ENCODE data around the gene ACSL5. TPM values are rescaled to one million over a fixed set of nuclear protein-coding genes. Genes with fewer than 3 reads are reported as not detected.
"Not testable (repeated sequence)": the region's sequence is repeated elsewhere in the genome, so short reads cannot be mapped to it uniquely, and the experiment has no call there.

Gene ACSL5
- total RNA-seq, 2 experiments from 2014 or later = 22.1 to 22.9 TPM

DNA sequence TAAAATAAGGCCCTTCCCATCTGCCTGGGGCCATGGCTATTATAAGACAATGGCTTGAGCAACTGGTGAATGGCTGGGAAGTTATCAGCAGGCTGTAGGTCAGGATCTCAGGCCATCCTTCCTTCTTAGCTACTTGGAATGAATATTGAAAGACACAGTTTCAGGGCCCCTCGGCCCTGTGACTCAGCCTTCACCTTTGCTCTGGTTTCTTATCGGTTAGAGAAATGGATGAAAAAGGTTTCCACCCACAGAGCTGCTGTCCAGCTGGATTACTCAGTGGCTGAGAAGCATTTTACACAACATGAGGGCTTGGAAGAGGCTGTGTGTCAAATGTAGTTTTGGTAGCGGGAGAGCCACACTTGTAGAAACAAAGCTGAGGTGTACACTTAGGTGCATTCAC, 9.4 kb downstream of the ACSL5 start:
- H3K36me3 Mint-ChIP-seq (ENCODE audit: low read depth) = peaks cover 32% of the 10 kb centered on the region
- peaks cover 80% of the 10 kb centered on the region for H3K4me1 Mint-ChIP-seq (ENCODE audit: low read depth)
- intact Hi-C loops (cut with micrococcal nuclease) = loop anchor here (10.0 kb wide), 1 partner anchor 601 kb away; no protein-coding TSS in a partner anchor
- no peaks in the 10 kb centered on the region for H3K9me3 Mint-ChIP-seq
- DNase-seq = peak; percentile 29
- H3K4me3 Mint-ChIP-seq = no peak overlapping the region
- CTCF ChIA-PET = interaction anchor here (0.6 to 0.9 kb wide), 2 partner anchors 8 to 1137 kb away, joined by 3 to 4 read pairs; no protein-coding TSS in a partner anchor
- no peak overlapping the region for H3K27ac Mint-ChIP-seq
- H3K27me3 Mint-ChIP-seq (ENCODE audit: low read depth) = no peaks in the 10 kb centered on the region

GRCh38 chr10:112384141-112384540, 10.2 kb downstream of the ACSL5 start:
- H3K9me3 Mint-ChIP-seq = no peaks in the 10 kb centered on the region
- peaks cover 81% of the 10 kb centered on the region for H3K4me1 Mint-ChIP-seq (ENCODE audit: low read depth)
- no peak for DNase-seq
- CTCF ChIA-PET = interaction anchor here (0.9 to 1.7 kb wide), 2 partner anchors 8 to 9 kb away, joined by 3 to 4 read pairs; no protein-coding TSS in a partner anchor
- peak overlapping the region; percentile 14 for H3K27ac Mint-ChIP-seq
- intact Hi-C loops (cut with micrococcal nuclease) = loop anchor here (10.0 kb wide), 1 partner anchor 601 kb away; no protein-coding TSS in a partner anchor
- H3K27me3 Mint-ChIP-seq (ENCODE audit: low read depth) = no peaks in the 10 kb centered on the region
- peaks cover 30% of the 10 kb centered on the region for H3K36me3 Mint-ChIP-seq (ENCODE audit: low read depth)
- no peak overlapping the region for H3K4me3 Mint-ChIP-seq

DNA sequence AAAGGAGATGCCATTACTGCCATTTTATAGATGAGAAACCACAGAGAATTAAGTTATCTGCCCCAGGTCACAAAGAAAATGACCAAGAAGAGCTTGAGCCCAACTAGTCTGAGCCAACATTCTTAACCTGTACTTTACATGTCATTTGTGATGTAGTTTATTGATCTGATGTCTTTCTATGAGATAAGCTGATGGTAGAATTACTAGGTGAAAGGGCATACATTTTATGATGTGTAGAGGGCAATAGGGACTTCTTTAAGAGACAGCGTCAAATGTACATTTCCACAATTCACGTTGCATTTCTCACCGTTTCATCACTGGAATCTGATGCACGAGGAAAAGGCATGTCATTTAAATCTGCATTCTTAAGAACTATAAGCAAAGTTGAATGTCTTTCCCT, 11.3 kb downstream of the ACSL5 start:
- peaks cover 83% of the 10 kb centered on the region for H3K4me1 Mint-ChIP-seq (ENCODE audit: low read depth)
- H3K9me3 Mint-ChIP-seq = no peaks in the 10 kb centered on the region
- no peaks in the 10 kb centered on the region for H3K27me3 Mint-ChIP-seq (ENCODE audit: low read depth)
- peaks cover 26% of the 10 kb centered on the region for H3K36me3 Mint-ChIP-seq (ENCODE audit: low read depth)
- H3K4me3 Mint-ChIP-seq = no peak overlapping the region
- intact Hi-C loops (cut with micrococcal nuclease) = loop anchor here (5.0 to 10.0 kb wide), 4 partner anchors 142 to 1577 kb away; no protein-coding TSS in a partner anchor
- CTCF ChIA-PET = interaction anchor here (1.2 to 1.7 kb wide), 3 partner anchors 9 to 87 kb away, joined by 3 to 7 read pairs (median 3); no protein-coding TSS in a partner anchor
- DNase-seq = no peak
- H3K27ac Mint-ChIP-seq = no peak overlapping the region

- CTCF ChIA-PET = interaction anchor here (0.7 to 1.9 kb wide), 2 partner anchors 12 to 23 kb away, joined by 3 to 5 read pairs; no protein-coding TSS in a partner anchor
- intact Hi-C loops (cut with micrococcal nuclease) = loop anchor here (2.0 to 10.0 kb wide), 5 partner anchors 59 to 1574 kb away; partner anchors contain the start of genes VTI1A and ZDHHC6
- H3K9me3 Mint-ChIP-seq; H3K4me3 Mint-ChIP-seq; H3K36me3 Mint-ChIP-seq (ENCODE audit: low read depth); DNase-seq; H3K27ac Mint-ChIP-seq; H3K27me3 Mint-ChIP-seq (ENCODE audit: low read depth): not testable (repeated sequence)
- peaks cover 72% of the 10 kb centered on the region for H3K4me1 Mint-ChIP-seq (ENCODE audit: low read depth)
These were observed 14.1 kb downstream of the ACSL5 start for GRCh38 chr10:112388056-112388455.

DNA sequence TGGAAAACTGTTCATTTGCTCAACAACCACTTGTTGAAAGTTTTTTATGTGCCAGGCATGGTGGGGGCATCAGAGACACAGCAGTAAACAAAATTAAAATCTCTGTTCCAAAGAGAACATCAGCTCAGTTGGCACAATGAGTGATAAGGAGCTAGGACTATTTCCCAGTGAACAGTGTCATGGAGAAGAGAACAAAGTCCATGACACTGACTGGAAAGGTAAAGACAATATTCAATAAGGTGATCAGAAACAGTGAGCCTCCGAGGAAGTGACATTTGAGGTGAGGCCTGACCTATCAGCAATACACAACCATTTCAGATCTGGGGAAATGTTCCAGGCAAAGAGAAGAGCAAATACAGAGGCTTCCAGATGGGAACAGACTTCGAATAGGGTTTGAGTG, 14.6 kb downstream of the ACSL5 start:
- no peaks in the 10 kb centered on the region for H3K9me3 Mint-ChIP-seq
- peak overlapping the region; percentile 85 for H3K27ac Mint-ChIP-seq
- peaks cover 73% of the 10 kb centered on the region for H3K4me1 Mint-ChIP-seq (ENCODE audit: low read depth)
- no peak for DNase-seq
- intact Hi-C loops (cut with micrococcal nuclease) = loop anchor here (2.0 to 10.0 kb wide), 5 partner anchors 58 to 1574 kb away; partner anchors contain the start of genes VTI1A and ZDHHC6
- peaks cover 7% of the 10 kb centered on the region for H3K36me3 Mint-ChIP-seq (ENCODE audit: low read depth)
- CTCF ChIA-PET = interaction anchor here (1.9 to 2.4 kb wide), 2 partner anchors 14 to 24 kb away, joined by 5 to 8 read pairs; no protein-coding TSS in a partner anchor
- no peak overlapping the region for H3K4me3 Mint-ChIP-seq
- no peaks in the 10 kb centered on the region for H3K27me3 Mint-ChIP-seq (ENCODE audit: low read depth)

DNA sequence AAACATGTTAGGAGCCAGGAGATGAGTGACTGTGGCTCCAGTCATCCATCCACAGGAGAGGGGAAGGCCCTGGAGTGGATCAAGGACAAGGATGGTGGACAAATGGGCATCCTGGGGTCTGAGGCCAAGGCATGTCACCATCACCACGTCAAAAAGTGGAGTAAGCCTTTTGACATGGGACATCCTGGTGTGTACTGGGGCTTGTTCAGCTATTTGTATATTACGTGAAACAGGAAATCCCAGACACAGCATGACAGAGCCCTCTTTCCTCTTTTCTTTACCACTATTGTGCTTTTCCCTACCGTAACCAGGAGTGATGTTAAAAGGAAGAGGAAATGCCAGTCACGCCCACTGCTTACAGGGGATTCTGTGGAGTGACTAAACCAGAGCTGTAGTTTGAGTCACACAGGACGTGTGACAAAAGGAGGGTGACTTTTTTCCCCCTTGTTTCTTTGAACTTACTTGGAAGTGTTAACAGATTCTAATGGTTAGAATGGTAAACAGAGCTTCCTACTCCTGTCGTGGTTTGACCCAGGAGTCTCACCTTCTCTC, 15.4 kb downstream of the ACSL5 start:
- H3K4me3 Mint-ChIP-seq = peak overlapping the region; percentile 32
- intact Hi-C loops (cut with micrococcal nuclease) = loop anchor here (1.0 to 10.0 kb wide), 9 partner anchors 13 to 1615 kb away; partner anchors contain the start of genes GPAM, VTI1A and ZDHHC6
- H3K27ac Mint-ChIP-seq = peak overlapping the region; percentile 85
- H3K9me3 Mint-ChIP-seq = no peaks in the 10 kb centered on the region
- H3K36me3 Mint-ChIP-seq (ENCODE audit: low read depth) = peaks cover 6% of the 10 kb centered on the region
- CTCF ChIA-PET = interaction anchor here (0.8 to 2.4 kb wide), 3 partner anchors 15 to 82 kb away, joined by 3 to 8 read pairs (median 4); no protein-coding TSS in a partner anchor
- H3K27me3 Mint-ChIP-seq (ENCODE audit: low read depth) = no peaks in the 10 kb centered on the region
- H3K4me1 Mint-ChIP-seq (ENCODE audit: low read depth) = peaks cover 70% of the 10 kb centered on the region
- peak; percentile 90 for DNase-seq

DNA sequence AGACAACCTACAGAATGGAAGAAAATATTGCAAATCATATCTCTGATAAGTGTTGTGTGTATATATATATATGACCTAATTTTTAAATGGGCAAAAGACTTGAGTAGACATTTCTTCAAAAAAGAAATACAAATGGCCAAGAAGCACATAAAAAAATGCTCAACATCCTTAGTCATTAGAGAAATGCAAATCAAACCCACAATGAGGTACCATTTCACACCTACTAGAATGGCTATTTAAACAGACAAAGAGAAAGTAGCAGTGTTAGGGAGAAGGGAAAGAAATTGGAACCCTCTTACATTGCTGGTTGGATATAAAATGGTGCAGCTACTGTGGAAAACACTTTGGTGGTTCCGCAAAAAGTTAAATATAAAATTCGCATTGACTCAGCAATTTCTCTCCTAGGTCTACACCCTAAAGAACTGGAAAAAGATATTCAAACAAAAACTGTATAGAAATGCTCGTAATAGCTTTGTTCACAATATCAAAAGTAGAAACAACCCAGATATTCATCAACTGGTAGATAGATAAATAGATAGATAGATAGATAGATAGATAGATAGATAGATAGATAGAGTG, 16.3 kb downstream of the ACSL5 start:
- Mint-ChIP-seq H3K4me1 (ENCODE audit: low read depth) (peaks cover 63% of the 10 kb centered on the region), H3K27me3 (ENCODE audit: low read depth) (no peaks in the 10 kb centered on the region), H3K27ac (no peak overlapping the region), H3K9me3 (no peaks in the 10 kb centered on the region), H3K4me3 (no peak overlapping the region), H3K36me3 (ENCODE audit: low read depth) (peaks cover 3% of the 10 kb centered on the region)
- no peak for DNase-seq
- intact Hi-C loops (cut with micrococcal nuclease) = no loop called here
- CTCF ChIA-PET = interaction anchor here (0.8 to 2.4 kb wide), 3 partner anchors 16 to 82 kb away, joined by 3 to 8 read pairs (median 4); no protein-coding TSS in a partner anchor

GRCh38 chr10:112393341-112393740, 19.4 kb downstream of the ACSL5 start:
- Mint-ChIP-seq H3K27me3 (ENCODE audit: low read depth) (no peaks in the 10 kb centered on the region), H3K4me3 (no peak overlapping the region), H3K27ac (peak overlapping the region; percentile 50), H3K36me3 (ENCODE audit: low read depth) (peaks cover 3% of the 10 kb centered on the region), H3K9me3 (no peaks in the 10 kb centered on the region), H3K4me1 (ENCODE audit: low read depth) (peaks cover 35% of the 10 kb centered on the region)
- CTCF ChIA-PET = no interaction called here
- DNase-seq = no peak
- intact Hi-C loops (cut with micrococcal nuclease) = no loop called here

DNA sequence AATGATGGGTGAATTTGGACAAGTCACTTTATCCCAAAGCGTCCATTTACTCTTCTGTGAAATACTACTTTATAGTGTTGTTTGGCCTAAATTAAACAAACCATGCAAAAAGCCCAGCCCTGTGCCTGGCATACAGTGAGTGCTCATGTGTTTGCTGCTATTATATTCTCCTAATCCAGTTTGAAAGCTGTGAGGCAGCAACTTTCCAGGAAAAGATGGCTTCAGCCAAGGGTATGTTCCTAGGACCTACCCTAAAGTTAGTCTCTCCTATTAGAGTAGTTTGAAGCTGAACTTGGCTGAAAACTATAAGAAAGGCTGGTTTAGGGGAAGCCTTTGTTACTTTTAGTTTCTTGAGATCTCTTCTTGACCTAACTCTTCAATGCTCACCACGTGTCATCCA, 19.9 kb downstream of the ACSL5 start:
- peaks cover 6% of the 10 kb centered on the region for H3K36me3 Mint-ChIP-seq (ENCODE audit: low read depth)
- no peak overlapping the region for H3K27ac Mint-ChIP-seq
- no peaks in the 10 kb centered on the region for H3K9me3 Mint-ChIP-seq
- no peaks in the 10 kb centered on the region for H3K27me3 Mint-ChIP-seq (ENCODE audit: low read depth)
- intact Hi-C loops (cut with micrococcal nuclease) = no loop called here
- H3K4me1 Mint-ChIP-seq (ENCODE audit: low read depth) = peaks cover 30% of the 10 kb centered on the region
- CTCF ChIA-PET = no interaction called here
- no peak for DNase-seq
- H3K4me3 Mint-ChIP-seq = no peak overlapping the region

DNA sequence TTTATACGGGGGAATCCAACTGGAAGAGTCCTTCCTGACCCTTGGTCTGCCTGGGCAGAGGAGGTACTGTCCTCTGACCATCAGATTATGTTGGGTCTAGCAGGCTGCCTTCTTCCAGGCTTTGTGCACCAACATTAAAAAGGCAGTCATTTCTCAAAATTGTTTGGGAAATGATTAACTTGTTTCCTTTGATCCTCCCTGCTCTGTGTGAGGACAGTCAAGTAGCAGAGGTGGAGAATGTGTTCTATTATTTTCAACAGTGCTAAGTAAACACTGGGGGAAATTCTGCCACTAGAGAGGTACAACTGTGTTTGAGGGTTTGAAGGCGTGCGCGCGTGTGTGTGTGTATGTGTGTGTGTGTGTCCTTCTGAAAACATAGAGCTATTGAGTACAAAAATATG, 20.6 kb downstream of the ACSL5 start:
- CTCF ChIA-PET = no interaction called here

DNA sequence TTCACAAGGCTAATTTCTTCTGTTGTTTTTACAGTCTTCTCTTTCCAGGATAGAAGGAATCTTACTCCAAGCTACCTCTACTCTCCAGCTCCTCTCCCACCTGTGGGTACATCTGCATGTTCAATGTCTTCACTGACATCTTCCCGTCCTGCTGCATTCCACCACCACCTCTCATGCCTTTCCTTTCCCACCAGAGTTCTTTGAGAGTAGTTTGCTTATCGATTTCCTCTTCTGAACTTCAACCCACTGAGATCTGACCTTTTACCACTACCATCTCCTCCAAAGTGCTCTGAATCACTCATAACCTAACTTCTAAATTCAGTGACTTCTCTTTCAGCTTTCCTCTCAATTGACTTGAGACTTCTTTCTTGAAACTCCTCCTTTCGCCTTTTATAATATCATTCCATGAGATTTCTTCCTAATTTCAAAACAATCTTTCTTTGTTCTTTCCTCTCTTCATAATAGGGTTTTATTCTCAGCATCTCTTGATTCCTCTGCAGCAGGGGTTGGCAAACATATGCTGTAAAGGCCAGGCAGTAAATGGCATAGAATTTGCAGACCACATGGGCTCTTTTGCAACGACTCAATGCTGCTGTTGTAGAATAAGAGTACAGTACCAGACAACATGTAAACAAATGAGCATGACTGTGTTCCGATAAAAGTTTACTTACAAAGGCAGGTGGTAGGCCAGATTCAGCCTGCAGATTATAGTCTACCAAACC, 22.1 kb downstream of the ACSL5 start:
- CTCF ChIA-PET = interaction anchor here (0.7 to 1.2 kb wide), 4 partner anchors 17 to 87 kb away, joined by 3 to 5 read pairs (median 4); no protein-coding TSS in a partner anchor

More for the DNA sequence above, 20.6 kb downstream of the ACSL5 start:
- no peaks in the 10 kb centered on the region for H3K27me3 Mint-ChIP-seq (ENCODE audit: low read depth)
- H3K4me1 Mint-ChIP-seq (ENCODE audit: low read depth) = peaks cover 24% of the 10 kb centered on the region
- H3K36me3 Mint-ChIP-seq (ENCODE audit: low read depth) = peaks cover 8% of the 10 kb centered on the region
- H3K9me3 Mint-ChIP-seq = no peaks in the 10 kb centered on the region
- no peak for DNase-seq
- intact Hi-C loops (cut with micrococcal nuclease) = no loop called here
- no peak overlapping the region for H3K4me3 Mint-ChIP-seq
- no peak overlapping the region for H3K27ac Mint-ChIP-seq

DNA sequence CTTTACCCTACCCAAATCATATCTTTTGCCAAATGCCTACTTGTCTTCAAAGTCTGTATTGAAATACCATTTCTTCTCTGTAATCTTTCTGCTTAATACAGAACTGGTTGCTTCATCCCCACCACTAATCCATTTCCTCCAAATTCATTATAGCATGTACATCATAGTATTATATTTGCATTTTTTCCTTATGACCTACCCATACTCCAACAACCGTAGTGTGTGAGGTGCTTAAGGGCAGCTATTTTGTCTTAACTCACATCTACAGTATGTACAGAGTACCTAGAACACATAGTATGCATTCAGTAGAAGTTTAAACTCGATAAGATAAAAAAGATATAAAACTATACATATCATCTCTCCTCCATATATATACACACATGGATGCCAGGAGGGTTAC, 23.7 kb downstream of the ACSL5 start:
- Mint-ChIP-seq H3K27me3 (ENCODE audit: low read depth) (no peaks in the 10 kb centered on the region), H3K27ac (no peak overlapping the region), H3K36me3 (ENCODE audit: low read depth) (peaks cover 17% of the 10 kb centered on the region), H3K9me3 (no peaks in the 10 kb centered on the region), H3K4me3 (no peak overlapping the region), H3K4me1 (ENCODE audit: low read depth) (peaks cover 11% of the 10 kb centered on the region)
- CTCF ChIA-PET = no interaction called here
- intact Hi-C loops (cut with micrococcal nuclease) = no loop called here
- no peak for DNase-seq

More for the DNA sequence above, 22.1 kb downstream of the ACSL5 start:
- no peak overlapping the region for H3K27ac Mint-ChIP-seq
- DNase-seq = no peak
- H3K36me3 Mint-ChIP-seq (ENCODE audit: low read depth) = peaks cover 13% of the 10 kb centered on the region
- H3K9me3 Mint-ChIP-seq = no peaks in the 10 kb centered on the region
- intact Hi-C loops (cut with micrococcal nuclease) = no loop called here
- H3K27me3 Mint-ChIP-seq (ENCODE audit: low read depth) = no peaks in the 10 kb centered on the region
- peaks cover 14% of the 10 kb centered on the region for H3K4me1 Mint-ChIP-seq (ENCODE audit: low read depth)
- no peak overlapping the region for H3K4me3 Mint-ChIP-seq
